Heart left ventricle (tissue), 16 donors: ENCODE data around the gene OR2W3. TPM values are rescaled to one million over a fixed set of nuclear protein-coding genes. Genes with fewer than 3 reads are reported as not detected.

Experiments
- ATAC-seq, 4 donors: fragments of 200-7000 bp; cut with Tn5 transposase; one replicate each; pipeline ENCODE4 v1.9.1; 2020 to 2022; ENCODE audit warnings: moderate library complexity in 4 of 4, mild to moderate bottlenecking in 3 of 4, moderate number of reproducible peaks in 1 of 4
- DNase-seq, 5 donors: peaks; one replicate each; pipeline ENCODE4 v3.0.0-alpha.2; 2020
- H3K27ac ChIP-seq, 12 donors: fragments of 200-600 bp; sonication (generic) in 4 of 12; one replicate each; pipeline versions ENCODE4 v1.5.0 to v1.8.0; 2016 to 2022; ENCODE audit warnings: mild to moderate bottlenecking in 2 of 12
- H3K27me3 ChIP-seq, 9 donors: fragments of 200-600 bp; sonication (generic) in 2 of 9; one replicate each; pipeline versions ENCODE4 v1.5.1 to v1.8.0; 2016 to 2022; ENCODE audit warnings: mild to moderate bottlenecking in 3 of 9
- H3K36me3 ChIP-seq, 9 donors: fragments of 200-600 bp; sonication (generic) in 2 of 9; one replicate each; pipeline versions ENCODE4 v1.5.0 to v1.8.0; 2018 to 2022; ENCODE audit warnings: mild to moderate bottlenecking in 2 of 9
- H3K4me1 ChIP-seq, 12 donors: fragments of 200-600 bp; sonication (generic) in 4 of 12; one replicate each; pipeline versions ENCODE4 v1.5.0 to v1.8.0; 2016 to 2022; ENCODE audit warnings: mild to moderate bottlenecking in 3 of 12
- H3K4me3 ChIP-seq, 12 donors: fragments of 200-600 bp; sonication (generic) in 4 of 12; one replicate each; pipeline versions ENCODE4 v1.5.0 to v1.8.0; 2017 to 2022; ENCODE audit warnings: mild to moderate bottlenecking in 9 of 12, moderate library complexity in 4 of 12
- H3K9me3 ChIP-seq, 12 donors: fragments of 200-600 bp; sonication (generic) in 4 of 12; one replicate each; pipeline versions ENCODE4 v1.5.0 to v1.8.0; 2016 to 2022; ENCODE audit warnings: mild to moderate bottlenecking in 1 of 12
- CTCF ChIP-seq, 12 donors: fragments of 200-600 bp; sonication (generic) in 4 of 12; IDR thresholded peaks; one replicate each; pipeline versions ENCODE4 v1.5.0 to v1.8.0; 2018 to 2022; ENCODE audit warnings: antibody characterized with exemption in 12 of 12, mild to moderate bottlenecking in 5 of 12
- POLR2A ChIP-seq, 2 donors: fragments of 450-650 bp; IDR thresholded peaks; one replicate each; pipeline ENCODE4 v1.6.1; 2017; ENCODE audit warnings: antibody characterized with exemption in 2 of 2, mild to moderate bottlenecking in 2 of 2, moderate library complexity in 2 of 2
- WGBS, 4 donors: extraction: QIAGEN DNeasy Blood & Tissue Kit in 2 of 4; methylation state at CpG; one replicate each; pipeline versions ENCODE4 v1.1.5 to v1.1.7; 2013 to 2018; 5-methylcytosine and 5-hydroxymethylcytosine counted together
- intact Hi-C, 10 donors: fragments of 100-400 bp; cut with DNase I; formaldehyde crosslinking; loops; one replicate each; pipeline versions ENCODE4 v1.11.1 to v1.14.2; 2022
- polyA plus RNA-seq, 2 donors: library from polyadenylated mRNA; stranded (reverse); fragments of 200-250 nt; gene quantifications; one replicate each; pipeline ENCODE4 v1.2.3, GENCODE V29; 2013
- total RNA-seq, 9 donors: library from RNA; depleted of rRNA in 2 of 9; stranded (reverse); fragments of >200 nt in 2 of 9; fragmentation: NEBNext Ultra II Directional in 3 of 9; extraction: Animal tissue kit (Norgen Biotek cat#: 25700) in 3 of 9; gene quantifications; one replicate each; pipeline versions ENCODE4 v1.1.0 to v1.2.4, GENCODE V29; 2016 to 2023
- donor health status: ischemic (EF 13 %, LVEDD 7.1; RV severe dilation, severe dysfunction).
- donor health status: healthy with polysubstance abuse.
- donor health status: DM: no; HTN: yes; CAD: no.
- donor health status: DM: no; HTN: no; CAD: no.
- donor health status: ischemic (EF 25% LVEDD 6.9; RV normal size, moderate dysfunction).
- donor health status: ischemic (EF 25% LVEDD 5.7; RV mildly dilated, moderate dysfunction).
- donor health status: healthy.
- donor health status: DM: yes; HTN: yes; CAD: no.
- donor health status: ischemic (EF 35%, LVEDD 5.7; RV mildly dilated, moderate dysfunction).
- donor health status: nonischemic (EF 11% LVEDD 7.7; RV severe dilation, severe dysfunction).
- donor health status: DM: yes; HTN: yes; CAD: no.
- donor health status: PGD.
- donor health status: ischemic (EF 29% LVEDD 5.4; RV normal size, mild dysfunction).
- donor health status: nonischemic (EF 23%, LVEDD 6.1; RV moderate dilation, normal function).

Gene OR2W3
- total and polyA plus RNA-seq, 11 donors = 0.91 to 1.7 TPM; not detected in 9

GRCh38 chr1:247857985-247858619 lies 37.3 kb upstream of the OR2W3 start:
- Histone ChIP-seq H3K27ac (no peak overlapping the region), H3K27me3 (peaks cover 0 to 53% (median 20%) of the 10 kb centered on the region in 9 donors), H3K4me1 (peaks cover 0 to 9% (median 0%) of the 10 kb centered on the region in 12 donors), H3K4me3 (peak overlapping the region in 2 of 12 donors; percentile 52 to 65), H3K36me3 (no peaks in the 10 kb centered on the region), H3K9me3 (no peaks in the 10 kb centered on the region)
- intact Hi-C loops = no loop called here
- DNase-seq (no peak), ATAC-seq (no peak)
- 30 to 52% (median 47%) methylated on average over 15 of the region's 15 CpGs for WGBS, 4 donors
- TF ChIP-seq POLR2A (IDR thresholded peaks at IDR 0.05) (no peak), CTCF (IDR thresholded peaks at IDR 0.05) (no peak)

GRCh38 chr1:247862756-247863155 lies 32.6 kb upstream of the OR2W3 start:
- Histone ChIP-seq H3K9me3 (no peaks in the 10 kb centered on the region), H3K27ac (no peak overlapping the region), H3K4me1 (peaks cover 0 to 4% (median 0%) of the 10 kb centered on the region in 12 donors), H3K36me3 (no peaks in the 10 kb centered on the region), H3K4me3 (no peak overlapping the region), H3K27me3 (peaks cover 0 to 26% (median 7%) of the 10 kb centered on the region in 9 donors)
- TF ChIP-seq CTCF (IDR thresholded peaks at IDR 0.05) = no peak
- no peak for TF ChIP-seq POLR2A (IDR thresholded peaks at IDR 0.05)
- WGBS, 4 donors = 74 to 91% (median 77%) methylated on average over 4 of the region's 4 CpGs
- no peak for ATAC-seq
- DNase-seq = no peak
- intact Hi-C loops = no loop called here

GRCh38 chr1:247864644-247865043 lies 30.7 kb upstream of the OR2W3 start:
- Histone ChIP-seq H3K9me3 (no peaks in the 10 kb centered on the region), H3K27me3 (peaks cover 0 to 9% (median 0%) of the 10 kb centered on the region in 9 donors), H3K4me3 (no peak overlapping the region), H3K4me1 (no peaks in the 10 kb centered on the region), H3K36me3 (no peaks in the 10 kb centered on the region), H3K27ac (no peak overlapping the region)
- no peak for TF ChIP-seq CTCF (IDR thresholded peaks at IDR 0.05)
- TF ChIP-seq POLR2A (IDR thresholded peaks at IDR 0.05) = no peak
- intact Hi-C loops = no loop called here
- ATAC-seq (no peak), DNase-seq (no peak)
- 81 to 90% (median 86%) methylated on average over 16 to 17 of the region's 17 CpGs for WGBS, 4 donors

GRCh38 chr1:247865416-247865815 lies 30.0 kb upstream of the OR2W3 start:
- Histone ChIP-seq H3K4me1 (no peaks in the 10 kb centered on the region), H3K36me3 (no peaks in the 10 kb centered on the region), H3K27me3 (peaks cover 0 to 9% (median 0%) of the 10 kb centered on the region in 9 donors), H3K27ac (no peak overlapping the region), H3K4me3 (no peak overlapping the region), H3K9me3 (no peaks in the 10 kb centered on the region)
- intact Hi-C loops = no loop called here
- no peak for DNase-seq
- ATAC-seq = no peak
- 56 to 78% (median 72%) methylated on average over 6 of the region's 6 CpGs for WGBS, 4 donors
- TF ChIP-seq POLR2A (IDR thresholded peaks at IDR 0.05) = no peak
- TF ChIP-seq CTCF (IDR thresholded peaks at IDR 0.05) = no peak
